Thyroid gland (tissue), 4 donors: ENCODE measurements around the gene MMP24. TPM values are rescaled to one million over a fixed set of nuclear protein-coding genes. Genes with fewer than 3 reads are reported as not detected.

Experiments
- DNase-seq, 2 donors: peaks; one replicate each; pipeline ENCODE4 v3.0.0-alpha.2; 2019
- H3K27ac ChIP-seq, 3 donors: fragments of 200-600 bp; sonication (generic); 1 replicate in 2 of 3; 2 replicates in 1 of 3; pipeline ENCODE4 v1.5.1; 2016 to 2019; ENCODE audit warnings: mild to moderate bottlenecking in 1 of 3, moderate library complexity in 1 of 3
- H3K27me3 ChIP-seq: fragments of 200-600 bp; sonication (generic); one replicate; pipeline ENCODE4 v1.5.1; 2019
- H3K36me3 ChIP-seq, 2 donors: fragments of 200-600 bp; sonication (generic); one replicate each; pipeline ENCODE4 v1.5.1; 2016 to 2019
- H3K4me1 ChIP-seq, 2 donors: fragments of 200-600 bp; sonication (generic); one replicate each; pipeline ENCODE4 v1.5.1; 2017 to 2019
- H3K4me3 ChIP-seq, 3 donors: fragments of 200-600 bp; sonication (generic); replicated peaks in 1 of 3; 1 replicate in 2 of 3; 2 replicates in 1 of 3; pipeline ENCODE4 v1.5.1; 2016; ENCODE audit warnings: mild to moderate bottlenecking in 1 of 3
- H3K9me3 ChIP-seq: fragments of 200-600 bp; sonication (generic); one replicate; pipeline ENCODE4 v1.5.1; 2017
- CTCF ChIP-seq, 6 experiments: fragments of 200-600 bp in 3 of 6; fragments of 450-650 bp in 3 of 6; sonication (generic) in 3 of 6; IDR thresholded peaks; one replicate each; pipeline ENCODE4 v1.5.1; 2016 to 2019; ENCODE audit warnings: antibody characterized with exemption in 6 of 6, mild to moderate bottlenecking in 2 of 6, inconsistent platforms in 1 of 6, moderate library complexity in 1 of 6
- POLR2A ChIP-seq, 2 donors: fragments of 450-650 bp; IDR thresholded peaks; one replicate each; pipeline ENCODE4 v1.6.1; 2017; ENCODE audit warnings: antibody characterized with exemption in 2 of 2, mild to moderate bottlenecking in 2 of 2, moderate library complexity in 1 of 2
- WGBS, 2 donors: methylation state at CpG; one replicate each; pipeline ENCODE4 v1.1.5; 2017; 5-methylcytosine and 5-hydroxymethylcytosine counted together
- intact Hi-C: fragments of 100-400 bp; cut with DNase I; formaldehyde crosslinking; loops from one replicate; pipeline ENCODE4 v1.15.1; 2023
- total RNA-seq, 4 donors: library from RNA; depleted of rRNA; stranded (reverse); fragments of >200 nt; gene quantifications; one replicate each; pipeline ENCODE4 v1.2.3, GENCODE V29; 2016

Gene MMP24
- total RNA-seq, 4 donors from 2014 or later: 0.67 to 1.6 (median 0.92) TPM

DNA sequence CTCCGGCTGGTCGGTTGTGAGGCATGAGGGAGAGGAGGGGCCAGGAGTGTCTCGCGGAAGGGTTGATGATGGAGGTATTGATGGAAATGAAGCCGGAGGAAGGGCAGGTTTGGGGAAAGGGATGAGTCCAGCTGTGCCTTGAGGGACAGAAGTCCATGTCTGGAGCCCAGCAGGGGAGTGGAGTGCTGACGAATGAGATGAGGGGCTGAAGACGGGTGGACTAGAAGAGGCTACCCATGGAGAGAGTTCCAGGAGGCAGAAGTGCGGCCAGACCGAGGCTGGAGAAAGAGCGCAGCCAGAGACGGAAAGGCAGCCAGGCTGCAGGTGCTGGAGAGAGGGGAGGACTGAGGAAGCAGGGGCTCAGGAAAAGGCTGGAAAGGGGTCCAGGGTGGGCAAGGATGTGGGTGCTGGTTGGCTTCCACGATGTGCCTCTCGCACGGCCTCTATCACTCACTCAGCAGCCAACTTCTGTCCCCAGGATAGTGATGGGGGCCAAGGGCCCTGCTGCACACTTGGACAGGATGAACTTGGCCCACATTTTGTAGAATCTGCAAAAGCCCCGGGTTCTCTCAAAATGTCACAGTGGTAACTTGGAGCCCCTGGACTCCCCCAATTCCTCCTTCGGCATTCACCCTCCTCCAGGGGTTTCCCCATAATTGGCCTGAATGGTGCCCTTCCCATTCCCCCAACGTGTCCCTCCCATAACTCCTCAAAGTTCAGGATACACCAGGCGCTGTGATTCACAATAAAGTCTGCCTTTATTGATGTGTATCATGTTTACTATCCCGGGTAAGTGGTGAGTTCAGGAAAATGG, 58.7 kb downstream of the MMP24 start:
- H3K27ac ChIP-seq: peak overlapping the region in 2 of 3 donors; percentile 19 to 68
- 40 to 49% methylated on average over 19 of the region's 19 CpGs for WGBS, 2 donors
- H3K4me3 ChIP-seq: peak overlapping the region; percentile 58 to 86 (median 78)
- H3K4me1 ChIP-seq: peaks cover 8 to 14% of the 10 kb centered on the region in 2 donors
- DNase-seq: no peak
- no peak for TF ChIP-seq CTCF (IDR thresholded peaks at IDR 0.05)
- no peak for TF ChIP-seq POLR2A (IDR thresholded peaks at IDR 0.05)
- intact Hi-C loops: no loop called here
- H3K9me3 ChIP-seq: no peaks in the 10 kb centered on the region
- H3K36me3 ChIP-seq: peaks cover 3 to 7% of the 10 kb centered on the region in 2 donors
- H3K27me3 ChIP-seq: no peaks in the 10 kb centered on the region

- no peak for DNase-seq
- Histone ChIP-seq H3K27ac (no peak overlapping the region), H3K36me3 (peaks cover 0 to 1% of the 10 kb centered on the region in 2 donors), H3K4me1 (peaks cover 8 to 14% of the 10 kb centered on the region in 2 donors), H3K9me3 (no peaks in the 10 kb centered on the region), H3K27me3 (no peaks in the 10 kb centered on the region), H3K4me3 (no peak overlapping the region)
- TF ChIP-seq CTCF (IDR thresholded peaks at IDR 0.05): no peak
- intact Hi-C loops: no loop called here
- 88 to 92% methylated on average over 5 of the region's 5 CpGs for WGBS, 2 donors
These were observed 59.3 kb downstream of the MMP24 start for GRCh38 chr20:35285806-35286076.

DNA sequence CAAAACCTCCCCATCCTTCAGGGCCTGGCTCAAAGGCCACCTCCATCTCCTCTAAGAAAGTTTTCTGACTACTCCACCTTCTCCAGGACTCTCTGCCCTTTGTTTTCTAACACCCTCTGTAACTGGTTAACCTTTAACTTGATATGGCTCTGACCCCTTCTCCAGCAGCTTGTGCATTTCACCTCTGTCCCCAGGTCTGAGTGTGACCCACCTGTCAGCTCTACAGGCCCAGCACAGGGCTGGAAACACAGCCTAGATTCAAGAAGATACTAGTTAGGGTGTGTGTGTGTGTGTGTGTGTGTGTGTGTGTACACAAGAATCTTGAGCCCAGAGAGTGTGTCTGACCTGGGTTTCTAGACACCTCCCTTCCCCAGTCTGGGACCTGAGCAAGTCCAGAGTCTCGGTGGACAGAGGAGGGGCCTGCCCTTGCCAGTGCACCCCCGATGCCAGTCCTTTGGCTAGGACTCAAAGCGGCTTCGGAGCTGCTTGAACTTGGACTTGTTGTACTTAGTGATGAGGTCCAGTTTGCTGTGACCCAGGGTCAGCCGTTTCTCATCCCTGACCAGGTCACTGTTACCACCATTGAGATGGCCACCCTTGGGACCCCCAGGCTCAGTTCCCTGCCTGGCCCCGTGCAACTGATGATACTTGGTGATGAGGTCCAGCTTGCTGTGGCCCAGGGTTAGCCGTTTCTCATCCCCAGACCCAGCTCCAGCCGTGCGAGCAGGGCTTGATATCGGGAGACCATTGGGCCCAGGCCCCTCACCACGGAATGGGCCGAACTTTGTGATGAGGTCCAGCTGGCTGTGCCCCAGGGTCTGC, 59.8 kb downstream of the MMP24 start:
- intact Hi-C loops: no loop called here
- WGBS, 2 donors: 84 to 92% methylated on average over 4 to 6 of the region's 12 CpGs
- DNase-seq: no peak
- Histone ChIP-seq H3K4me1 (peaks cover 8 to 14% of the 10 kb centered on the region in 2 donors), H3K4me3 (no peak overlapping the region), H3K36me3 (no peaks in the 10 kb centered on the region), H3K9me3 (no peaks in the 10 kb centered on the region), H3K27me3 (no peaks in the 10 kb centered on the region), H3K27ac (no peak overlapping the region)
- TF ChIP-seq POLR2A (IDR thresholded peaks at IDR 0.05): no peak
- TF ChIP-seq CTCF (IDR thresholded peaks at IDR 0.05): no peak

- H3K27me3 ChIP-seq: no peaks in the 10 kb centered on the region
- H3K4me1 ChIP-seq: peaks cover 8 to 14% of the 10 kb centered on the region in 2 donors
- intact Hi-C loops: no loop called here
- no peak for TF ChIP-seq POLR2A (IDR thresholded peaks at IDR 0.05)
- TF ChIP-seq CTCF (IDR thresholded peaks at IDR 0.05): no peak
- DNase-seq: no peak
- no peaks in the 10 kb centered on the region for H3K9me3 ChIP-seq
- H3K27ac ChIP-seq: no peak overlapping the region
- H3K36me3 ChIP-seq: no peaks in the 10 kb centered on the region
- no peak overlapping the region for H3K4me3 ChIP-seq
- 89 to 96% methylated on average over 5 to 6 of the region's 17 CpGs for WGBS, 2 donors
These were observed 60.5 kb downstream of the MMP24 start for GRCh38 chr20:35286899-35287508.
